Measurements from ENCODE around the gene INMT.

The INMT gene

GRCh38 chr7:30726296-30727006, 25.5 kb upstream of the INMT start:
- intact Hi-C loops (cut with DNase I): no loop called here

GRCh38 chr7:30727061-30727945, 24.6 kb upstream of the INMT start:
- DNase-seq: no peak
- intact Hi-C loops (cut with DNase I): no loop called here

More at GRCh38 chr7:30726296-30727006, 25.5 kb upstream of the INMT start:
- no peak for DNase-seq

GRCh38 chr7:30728591-30729100, 23.3 kb upstream of the INMT start:
- intact Hi-C loops (cut with DNase I): no loop called here

GRCh38 chr7:30729642-30730041, 22.3 kb upstream of the INMT start:
- no peak for DNase-seq
- intact Hi-C loops (cut with DNase I): no loop called here

More at GRCh38 chr7:30728591-30729100, 23.3 kb upstream of the INMT start:
- no peak for DNase-seq

GRCh38 chr7:30730097-30730496, 21.8 kb upstream of the INMT start:
- intact Hi-C loops (cut with DNase I): no loop called here
- DNase-seq: no peak

- no peak for DNase-seq
Measured at GRCh38 chr7:30730996-30731395, 20.9 kb upstream of the INMT start.

GRCh38 chr7:30731581-30731980, 20.4 kb upstream of the INMT start:
- intact Hi-C loops (cut with DNase I): no loop called here
- no peak for DNase-seq

More at GRCh38 chr7:30730996-30731395, 20.9 kb upstream of the INMT start:
- intact Hi-C loops (cut with DNase I): no loop called here

GRCh38 chr7:30732606-30733005, 19.3 kb upstream of the INMT start:
- DNase-seq: no peak
- intact Hi-C loops (cut with DNase I): no loop called here

- no peak for DNase-seq
- intact Hi-C loops (cut with DNase I): no loop called here
Measured at GRCh38 chr7:30733216-30733615, 18.7 kb upstream of the INMT start.

- no peak for DNase-seq
- intact Hi-C loops (cut with DNase I): no loop called here
Measured at GRCh38 chr7:30733691-30734090, 18.2 kb upstream of the INMT start.

- intact Hi-C loops (cut with DNase I): no loop called here
- no peak for DNase-seq
Measured at GRCh38 chr7:30734497-30734896, 17.4 kb upstream of the INMT start.

- DNase-seq: no peak
- intact Hi-C loops (cut with DNase I): no loop called here
Measured at GRCh38 chr7:30735631-30736030, 16.3 kb upstream of the INMT start.

- intact Hi-C loops (cut with DNase I): no loop called here
- DNase-seq: no peak
Measured at GRCh38 chr7:30736291-30736690, 15.6 kb upstream of the INMT start.

- intact Hi-C loops (cut with DNase I): no loop called here
- DNase-seq: no peak
Measured at GRCh38 chr7:30738026-30738915, 13.7 kb upstream of the INMT start.

GRCh38 chr7:30739691-30740090, 12.2 kb upstream of the INMT start:
- intact Hi-C loops (cut with DNase I): no loop called here
- DNase-seq: no peak

- DNase-seq: peak; percentile 53 to 92 (median 80)
Measured at GRCh38 chr7:30740417-30741181, 11.3 kb upstream of the INMT start.

GRCh38 chr7:30741289-30741688, 10.6 kb upstream of the INMT start:
- DNase-seq: no peak
- intact Hi-C loops (cut with DNase I): no loop called here

More at GRCh38 chr7:30740417-30741181, 11.3 kb upstream of the INMT start:
- intact Hi-C loops (cut with DNase I): no loop called here

GRCh38 chr7:30743371-30744074, 8.4 kb upstream of the INMT start:
- DNase-seq: peak in 3 of 42 donors; percentile 19 to 36 (median 22)
- intact Hi-C loops (cut with DNase I): no loop called here

Data from head of caudate nucleus (tissue), 42 donors.